HEK293T (cell line): Measurements from ENCODE around the gene MTMR10.

Experiments used
- BHLHE40 ChIP-seq: fragments of 450-650 bp; IDR thresholded peaks from 2 replicates; pipeline ENCODE4 v1.6.1; 2016; ENCODE audit warnings: mild to moderate bottlenecking, moderate library complexity, borderline replicate concordance
- ELF4 ChIP-seq: fragments of 450-650 bp; IDR thresholded peaks from 2 replicates; pipeline ENCODE4 v1.6.1; 2017; ENCODE audit warnings: antibody characterized with exemption
- L3MBTL2 ChIP-seq: fragments of 450-650 bp; conservative IDR thresholded peaks from 2 replicates; pipeline ENCODE4 v1.6.1; 2016; ENCODE audit warnings: mild to moderate bottlenecking
- LEF1 ChIP-seq: fragments of 450-650 bp; IDR thresholded peaks from 2 replicates; pipeline ENCODE4 v1.6.1; 2017; ENCODE audit warnings: mild to moderate bottlenecking, borderline replicate concordance
- SP1 ChIP-seq: fragments of 450-650 bp; IDR thresholded peaks from 2 replicates; pipeline ENCODE4 v1.6.1; 2017
- TARDBP ChIP-seq: fragments of 450-650 bp; IDR thresholded peaks from 2 replicates; pipeline ENCODE4 v1.6.1; 2016

GRCh38 chr15:30906366-30906765 is 85.1 kb downstream of the MTMR10 start:
- TF ChIP-seq LEF1 (no peak), TARDBP (no peak), ELF4 (no peak), BHLHE40 (no peak), L3MBTL2 (no peak), SP1 (no peak)
